MCF 10A (cell line): ENCODE data around the gene WFIKKN2. TPM values are rescaled to one million over a fixed set of nuclear protein-coding genes. Genes with fewer than 3 reads are reported as not detected.

Experiments
- BruUV-seq: library from RNA; stranded (reverse); fragments of 400-500 nt; replicated peaks from 2 replicates; lab custom pipeline; 2021; lab: Mats Ljungman, UMichigan
- CTCF ChIA-PET: fragments of 300-600 bp; sonication (Branson Sonifier 250); formaldehyde crosslinking; extraction: SDS; loops from one replicate; lab custom pipeline; 2021; ENCODE audit warnings: antibody characterized with exemption, inconsistent platforms; lab: Yijun Ruan, JAX
- POLR2A ChIA-PET: fragments of 300-600, 350-650 bp; sonication (Branson Sonifier 250); formaldehyde crosslinking; extraction: SDS; loops from one replicate; lab custom pipeline; 2020; ENCODE audit warnings: antibody characterized with exemption, inconsistent platforms; lab: Yijun Ruan, JAX
- DNase-seq: peaks from one replicate; pipeline ENCODE4 v3.0.0-alpha.2; 2018; ENCODE audit not compliant: unreplicated experiment
- H3K27ac Mint-ChIP-seq: one replicate; pipeline ENCODE4 v1.8.0; 2022; ENCODE audit warnings: mild to moderate bottlenecking, low read depth, mixed read lengths; ENCODE audit not compliant: unreplicated experiment
- H3K27me3 Mint-ChIP-seq: one replicate; pipeline ENCODE4 v1.8.0; 2022; ENCODE audit warnings: mixed read lengths; ENCODE audit not compliant: insufficient read depth, unreplicated experiment
- H3K36me3 Mint-ChIP-seq: one replicate; pipeline ENCODE4 v1.8.0; 2022; ENCODE audit warnings: mild to moderate bottlenecking, moderate library complexity, mixed read lengths; ENCODE audit not compliant: insufficient read depth, unreplicated experiment
- H3K4me1 Mint-ChIP-seq: one replicate; pipeline ENCODE4 v1.8.0; 2022; ENCODE audit warnings: mixed read lengths; ENCODE audit not compliant: insufficient read depth, unreplicated experiment
- H3K4me3 Mint-ChIP-seq: one replicate; pipeline ENCODE4 v1.8.0; 2022; ENCODE audit warnings: mild to moderate bottlenecking, moderate library complexity, mixed read lengths; ENCODE audit not compliant: unreplicated experiment
- H3K9me3 Mint-ChIP-seq: one replicate; pipeline ENCODE4 v1.8.0; 2022; ENCODE audit warnings: mixed read lengths; ENCODE audit not compliant: unreplicated experiment
- intact Hi-C: fragments of 100-400 bp; cut with micrococcal nuclease; formaldehyde crosslinking; loops from 2 replicates; pipeline ENCODE4 v1.14.1; 2022
- total RNA-seq: library from RNA; stranded (reverse); gene quantifications from 2 replicates; pipeline ENCODE4 v1.2.3, GENCODE V29; 2022
- TF ChIP-seq, protein P1 (sequence below): fragments of 200-600 bp; IDR thresholded peaks from one replicate; pipeline ENCODE4 v1.8.0; 2022; ENCODE audit warnings: antibody characterized with exemption, mild to moderate bottlenecking; ENCODE audit not compliant: unreplicated experiment

WFIKKN2 gene
- total RNA-seq, 1 experiment from 2014 or later = not detected

DNA sequence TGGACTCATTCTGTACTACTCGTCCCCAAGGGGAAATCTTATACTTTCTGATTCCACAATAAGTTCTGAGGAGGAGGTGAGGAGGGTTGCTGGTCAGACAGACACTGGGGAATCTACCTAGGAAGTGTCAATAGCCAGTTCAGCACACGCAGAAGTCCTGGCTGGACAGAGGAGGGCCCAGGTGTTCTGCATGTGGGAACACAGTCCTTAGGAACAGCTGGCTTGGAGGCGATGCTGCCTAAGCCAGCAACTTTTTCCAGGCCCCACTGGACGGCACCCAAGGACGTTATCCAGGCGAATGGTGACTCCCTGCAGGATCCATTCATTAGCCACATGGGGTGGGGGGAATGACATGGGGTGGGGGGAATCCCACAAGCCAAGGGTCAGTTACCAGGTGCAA, 29.9 kb upstream of the WFIKKN2 start:
- TF ChIP-seq, protein P1, sequence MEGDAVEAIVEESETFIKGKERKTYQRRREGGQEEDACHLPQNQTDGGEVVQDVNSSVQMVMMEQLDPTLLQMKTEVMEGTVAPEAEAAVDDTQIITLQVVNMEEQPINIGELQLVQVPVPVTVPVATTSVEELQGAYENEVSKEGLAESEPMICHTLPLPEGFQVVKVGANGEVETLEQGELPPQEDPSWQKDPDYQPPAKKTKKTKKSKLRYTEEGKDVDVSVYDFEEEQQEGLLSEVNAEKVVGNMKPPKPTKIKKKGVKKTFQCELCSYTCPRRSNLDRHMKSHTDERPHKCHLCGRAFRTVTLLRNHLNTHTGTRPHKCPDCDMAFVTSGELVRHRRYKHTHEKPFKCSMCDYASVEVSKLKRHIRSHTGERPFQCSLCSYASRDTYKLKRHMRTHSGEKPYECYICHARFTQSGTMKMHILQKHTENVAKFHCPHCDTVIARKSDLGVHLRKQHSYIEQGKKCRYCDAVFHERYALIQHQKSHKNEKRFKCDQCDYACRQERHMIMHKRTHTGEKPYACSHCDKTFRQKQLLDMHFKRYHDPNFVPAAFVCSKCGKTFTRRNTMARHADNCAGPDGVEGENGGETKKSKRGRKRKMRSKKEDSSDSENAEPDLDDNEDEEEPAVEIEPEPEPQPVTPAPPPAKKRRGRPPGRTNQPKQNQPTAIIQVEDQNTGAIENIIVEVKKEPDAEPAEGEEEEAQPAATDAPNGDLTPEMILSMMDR = no peak
- Mint-ChIP-seq H3K4me1 (no peaks in the 10 kb centered on the region), H3K4me3 (no peak overlapping the region), H3K9me3 (no peaks in the 10 kb centered on the region), H3K27ac (no peak overlapping the region), H3K36me3 (no peaks in the 10 kb centered on the region), H3K27me3 (no peaks in the 10 kb centered on the region)
- CTCF ChIA-PET = interaction anchor here (0.6 to 1.2 kb wide), 2 partner anchors 37 to 206 kb away, joined by 3 to 6 read pairs; no protein-coding TSS in a partner anchor
- POLR2A ChIA-PET = no interaction called here
- no peak for DNase-seq
- BruUV-seq = no TSS peak
- intact Hi-C loops = no loop called here

- TF ChIP-seq, protein P1 = no peak
- Mint-ChIP-seq H3K27ac (no peak overlapping the region), H3K27me3 (no peaks in the 10 kb centered on the region), H3K9me3 (no peaks in the 10 kb centered on the region), H3K4me3 (no peak overlapping the region), H3K36me3 (no peaks in the 10 kb centered on the region), H3K4me1 (no peaks in the 10 kb centered on the region)
- ChIA-PET CTCF (interaction anchor here (0.8 to 1.2 kb wide), 2 partner anchors 11 to 36 kb away, joined by 6 to 8 read pairs; no protein-coding TSS in a partner anchor), POLR2A (no interaction called here)
- intact Hi-C loops = no loop called here
- DNase-seq = peak; percentile 68
- no TSS peak for BruUV-seq
Measured at GRCh38 chr17:50806141-50806643, 29.2 kb upstream of the WFIKKN2 start.

GRCh38 chr17:50807009-50807408, 28.4 kb upstream of the WFIKKN2 start:
- Mint-ChIP-seq H3K4me1 (no peaks in the 10 kb centered on the region), H3K4me3 (no peak overlapping the region), H3K27me3 (no peaks in the 10 kb centered on the region), H3K36me3 (no peaks in the 10 kb centered on the region), H3K9me3 (no peaks in the 10 kb centered on the region), H3K27ac (no peak overlapping the region)
- intact Hi-C loops = no loop called here
- no TSS peak for BruUV-seq
- ChIA-PET CTCF (interaction anchor here (1.4 kb wide), 1 partner anchor 35 kb away, joined by 5 read pairs; no protein-coding TSS in a partner anchor), POLR2A (interaction anchor here (0.6 to 1.2 kb wide), 2 partner anchors 12 to 45 kb away, joined by 3 read pairs; no protein-coding TSS in a partner anchor)
- TF ChIP-seq, protein P1 = no peak
- peak; percentile 34 for DNase-seq

DNA sequence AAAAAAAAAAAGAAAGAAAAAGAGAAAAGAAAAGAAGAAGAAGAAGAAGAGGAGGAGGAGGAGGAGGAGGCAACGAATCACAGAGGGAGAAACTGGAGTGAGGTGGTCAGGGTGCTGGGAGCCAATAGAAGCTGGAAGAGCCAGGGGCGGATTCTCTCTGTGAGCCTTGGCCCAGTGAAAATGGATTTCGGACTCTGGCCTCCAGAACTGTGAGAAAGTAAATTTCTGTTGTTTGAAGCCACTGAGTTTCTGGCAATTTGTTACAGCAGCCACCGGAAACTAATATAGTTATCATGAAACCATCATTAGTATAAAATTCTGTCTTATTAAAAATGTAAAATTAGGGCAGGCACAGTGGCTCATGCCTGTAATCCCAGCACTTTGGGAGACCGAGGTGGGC, 27.7 kb upstream of the WFIKKN2 start:
- intact Hi-C loops = no loop called here
- Mint-ChIP-seq H3K4me1 (no peaks in the 10 kb centered on the region), H3K4me3 (no peak overlapping the region), H3K9me3 (no peaks in the 10 kb centered on the region), H3K27me3 (no peaks in the 10 kb centered on the region), H3K36me3 (no peaks in the 10 kb centered on the region), H3K27ac (no peak overlapping the region)
- CTCF ChIA-PET = interaction anchor here (0.6 to 1.4 kb wide), 3 partner anchors 14 to 385 kb away, joined by 3 to 5 read pairs (median 3); no protein-coding TSS in a partner anchor
- no peak for DNase-seq
- BruUV-seq = no TSS peak
- TF ChIP-seq, protein P1 = no peak
- POLR2A ChIA-PET = interaction anchor here (0.6 to 1.2 kb wide), 2 partner anchors 11 to 44 kb away, joined by 3 read pairs; no protein-coding TSS in a partner anchor
